NCI-H2227 (cell line): Measurements from ENCODE around the gene CACNA1C.

Experiments used
- DNase-seq: peaks from one replicate; lab custom pipeline; 2025; ENCODE audit not compliant: unreplicated experiment; lab: John Stamatoyannopoulos, UW

Gene CACNA1C

DNA sequence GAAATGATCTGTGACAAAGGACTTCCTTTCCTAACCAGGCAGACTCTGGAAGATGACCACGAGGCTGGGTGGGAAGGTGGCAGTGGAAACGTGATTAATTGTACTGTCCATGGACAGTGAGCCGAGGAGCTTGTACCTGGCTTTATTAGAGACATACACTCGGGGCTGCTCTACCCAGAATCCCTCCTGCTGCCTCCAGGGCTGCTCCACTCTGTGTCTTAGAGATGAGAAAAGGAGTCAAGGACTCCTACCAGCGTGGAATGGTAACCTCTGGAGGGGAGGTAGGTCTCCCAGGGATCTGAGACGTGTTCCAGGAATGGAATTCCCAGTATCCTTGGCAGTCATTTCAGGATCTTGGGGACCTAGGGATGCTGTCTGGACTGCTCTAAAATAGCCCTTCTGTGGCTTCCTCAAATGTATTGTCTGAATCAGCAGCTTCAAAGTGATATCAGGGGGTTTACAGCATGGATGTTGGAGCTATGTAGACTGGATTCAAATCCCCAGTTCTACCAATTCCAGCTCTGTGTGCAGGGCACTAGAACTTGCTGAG lies 237.8 kb downstream of the CACNA1C start:
- DNase-seq, result no peak

DNA sequence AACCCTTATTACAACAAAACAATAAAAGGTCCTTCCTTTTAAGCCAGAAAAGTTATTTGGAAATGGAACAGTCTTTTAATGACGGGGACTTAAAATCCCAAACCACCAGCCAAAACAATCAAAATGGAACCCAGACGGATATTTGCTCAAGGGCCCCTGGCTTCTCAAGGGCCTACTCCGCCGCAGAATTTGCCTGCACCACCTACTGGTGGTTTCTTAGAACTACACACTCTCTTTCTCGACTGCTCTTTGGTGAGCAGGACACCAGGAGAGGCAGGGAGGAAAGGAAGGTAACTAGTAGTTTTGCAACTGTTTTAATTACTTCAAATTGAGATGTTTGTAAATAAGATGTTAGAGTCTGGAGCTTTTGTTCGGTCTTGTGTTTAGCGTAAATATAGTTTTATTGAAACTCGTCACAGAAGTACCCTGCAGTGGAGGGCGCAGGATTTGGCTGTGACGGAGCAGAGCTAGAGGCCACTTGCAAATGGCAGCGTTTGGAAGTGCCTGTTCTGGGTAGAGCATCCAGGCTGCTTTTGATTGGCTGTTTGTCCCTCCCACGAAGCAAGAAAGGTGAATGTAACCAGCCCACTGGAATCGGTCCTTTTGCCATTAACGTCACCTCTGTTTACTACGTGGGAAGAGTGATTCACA lies 238.5 kb downstream of the CACNA1C start:
- peak; percentile 19 for DNase-seq

DNA sequence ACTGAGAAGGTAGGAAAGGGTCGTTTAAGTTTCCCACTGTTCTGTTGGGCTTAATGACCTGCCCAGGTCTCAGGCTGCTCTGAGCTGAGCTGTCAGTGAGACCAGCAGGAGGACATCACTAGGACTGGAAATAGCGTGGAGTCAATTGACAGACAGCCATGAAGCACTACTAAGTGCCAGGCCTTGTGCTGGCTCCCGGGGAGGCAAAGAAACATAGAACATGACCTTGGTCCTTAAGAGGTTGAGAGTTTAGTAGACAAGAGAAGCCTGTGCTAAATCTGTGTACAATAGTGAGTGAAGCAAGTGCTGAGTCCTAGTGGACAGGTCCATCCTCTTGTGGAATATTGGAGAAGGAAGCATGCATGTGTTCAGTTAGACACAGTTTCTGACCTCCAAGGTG lies 239.2 kb downstream of the CACNA1C start:
- DNase-seq, result no peak

DNA sequence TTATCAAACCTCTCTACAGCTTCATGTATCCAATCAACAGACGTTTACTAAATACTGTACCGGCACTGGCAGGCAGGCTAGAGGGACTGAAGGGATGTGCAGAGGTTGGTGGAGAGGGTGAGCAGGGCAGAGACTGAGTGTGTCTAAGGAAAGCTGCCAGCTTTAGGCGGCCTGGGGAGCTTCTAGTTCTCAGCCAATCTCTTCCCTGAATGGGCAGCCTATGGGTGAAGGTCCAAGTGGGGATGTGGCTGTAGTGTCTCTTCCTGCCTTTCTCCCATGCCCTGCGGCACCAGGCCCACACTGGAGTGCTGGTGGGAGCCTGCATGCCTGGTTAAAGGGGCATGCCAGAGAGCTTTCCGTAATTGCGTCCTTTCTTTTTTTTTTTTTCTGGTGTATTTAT lies 239.8 kb downstream of the CACNA1C start:
- DNase-seq, result no peak

DNA sequence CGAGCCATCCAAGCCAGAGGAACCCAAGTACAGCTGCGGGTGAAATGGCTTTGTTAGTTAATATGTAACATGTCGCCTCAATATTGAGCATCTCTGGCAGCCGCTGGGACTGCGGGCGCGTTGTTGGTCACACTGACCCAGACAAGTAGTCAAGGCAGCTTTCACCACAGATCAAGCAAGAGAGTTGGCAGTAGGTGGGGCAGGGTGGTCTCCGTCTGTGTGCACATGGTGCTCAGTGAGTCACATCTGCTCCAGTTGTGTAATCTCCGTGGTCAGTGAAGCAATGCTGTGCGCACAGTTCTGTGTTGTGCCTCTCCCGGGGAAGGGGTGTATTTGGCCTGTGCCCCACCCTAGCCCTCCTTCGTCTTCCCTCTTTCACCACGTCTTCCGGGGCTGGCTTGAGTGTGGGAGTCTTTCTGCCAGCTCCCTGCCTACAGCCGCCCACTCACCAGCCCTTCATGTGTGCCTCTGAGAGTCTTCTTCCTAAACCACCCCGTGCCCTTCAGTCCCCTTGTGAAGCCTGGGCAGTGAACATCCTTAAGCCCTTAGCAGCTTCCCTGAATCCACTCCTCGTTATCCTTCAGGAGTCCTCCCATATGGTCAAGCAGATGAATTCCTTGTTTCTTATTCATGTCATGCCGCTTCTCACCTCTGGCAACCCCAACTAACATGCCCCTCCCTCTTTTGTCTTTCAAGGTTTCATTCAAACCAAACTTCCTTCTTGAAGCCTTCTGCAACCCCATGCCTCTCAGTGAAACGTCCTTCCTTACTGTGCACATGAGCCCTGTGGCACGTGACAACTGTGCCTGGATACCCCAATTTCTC lies 242.1 kb downstream of the CACNA1C start:
- DNase-seq, result no peak

DNA sequence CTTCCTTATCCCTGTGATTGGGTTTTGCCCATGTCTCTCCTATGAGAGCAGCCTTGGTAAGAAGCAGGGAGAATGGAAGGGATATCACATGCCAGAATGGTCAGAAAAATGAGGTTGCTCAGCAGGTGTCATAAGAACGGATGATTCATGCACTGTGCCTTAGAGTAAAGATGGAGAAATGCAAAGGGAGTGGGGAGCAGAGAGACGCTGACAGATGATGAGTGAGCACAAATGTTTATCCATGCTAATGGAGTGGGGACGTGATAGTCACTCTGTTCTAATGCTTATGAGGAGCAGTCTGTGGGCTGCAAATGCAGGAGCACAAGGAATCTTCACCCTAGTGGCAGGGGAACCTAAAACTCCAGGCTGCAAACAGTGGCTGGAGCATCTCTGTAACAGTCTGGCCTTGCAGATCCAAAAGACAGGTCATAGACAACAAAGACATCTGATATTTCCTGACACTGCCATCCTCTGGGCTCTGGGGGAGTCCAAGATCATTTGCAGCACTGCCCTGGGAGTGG lies 243.2 kb downstream of the CACNA1C start:
- DNase-seq, result no peak

DNA sequence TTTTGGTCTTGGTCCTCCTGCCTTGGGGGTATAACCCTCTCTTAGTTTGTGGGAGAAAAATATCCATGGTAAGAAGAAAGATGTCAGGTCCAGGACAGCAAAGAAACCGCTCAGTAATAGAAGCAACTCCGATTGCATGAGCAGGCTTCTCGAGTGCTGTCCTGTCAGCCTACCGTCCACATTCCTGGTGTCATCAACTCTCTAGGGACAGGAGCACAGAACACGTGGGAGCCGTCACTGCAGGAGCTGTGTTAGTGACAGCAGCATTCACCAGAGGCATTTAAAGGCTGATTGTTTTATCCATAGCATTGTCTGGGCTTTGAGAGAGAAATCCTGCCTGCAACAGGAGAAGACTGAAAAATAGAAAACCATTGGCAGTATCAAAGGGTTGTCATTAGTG lies 244.2 kb downstream of the CACNA1C start:
- no peak for DNase-seq

DNA sequence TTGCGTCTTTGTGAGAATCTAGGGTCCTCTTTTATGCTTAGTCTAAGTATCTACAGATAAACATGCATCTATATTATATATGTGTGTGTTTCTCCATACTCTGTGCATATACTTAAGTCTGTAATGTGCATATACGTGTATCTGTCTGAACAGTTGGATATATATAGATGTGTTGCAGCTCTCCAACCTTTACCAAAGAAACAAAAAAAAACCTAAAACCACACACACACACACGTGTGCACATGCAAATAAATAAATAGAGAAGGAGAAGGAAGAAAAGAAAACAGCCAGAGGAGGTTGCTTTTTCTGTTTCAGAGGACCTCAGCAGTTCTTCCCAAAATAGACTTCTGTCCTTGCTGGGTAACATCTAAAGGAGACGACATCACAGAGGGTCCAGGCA lies 244.9 kb downstream of the CACNA1C start:
- DNase-seq, result no peak

DNA sequence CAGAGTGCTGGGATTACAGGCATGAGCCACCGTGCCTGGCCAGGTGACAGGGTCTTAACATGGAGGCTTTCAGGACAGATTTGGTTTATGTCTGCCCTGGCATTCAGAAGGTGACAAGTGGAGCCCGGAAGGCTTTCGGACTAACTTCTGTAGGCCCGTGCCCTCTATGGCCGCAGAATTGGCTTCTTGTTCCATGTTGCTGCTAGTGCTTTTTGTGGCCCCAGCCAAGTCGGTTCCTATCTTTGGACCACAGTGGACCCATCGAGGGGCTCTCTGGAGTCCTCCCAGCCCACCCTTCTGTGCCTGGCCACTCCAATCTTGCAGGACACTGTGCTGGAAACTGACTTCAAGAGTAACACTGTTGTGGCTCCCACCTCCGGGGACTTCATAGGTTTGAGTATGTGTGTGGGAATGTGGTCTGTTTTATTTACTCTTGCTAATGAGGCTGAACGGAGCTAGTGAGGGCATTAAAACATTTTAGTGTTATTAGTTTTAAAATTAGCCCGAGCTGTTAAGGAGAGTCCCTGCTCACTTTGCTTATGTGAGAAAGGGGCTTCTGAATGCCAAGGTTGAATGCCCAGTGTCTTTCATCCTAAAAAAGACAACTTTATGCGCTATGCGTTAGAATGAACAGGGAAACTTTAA lies 245.9 kb downstream of the CACNA1C start:
- DNase-seq, result no peak

DNA sequence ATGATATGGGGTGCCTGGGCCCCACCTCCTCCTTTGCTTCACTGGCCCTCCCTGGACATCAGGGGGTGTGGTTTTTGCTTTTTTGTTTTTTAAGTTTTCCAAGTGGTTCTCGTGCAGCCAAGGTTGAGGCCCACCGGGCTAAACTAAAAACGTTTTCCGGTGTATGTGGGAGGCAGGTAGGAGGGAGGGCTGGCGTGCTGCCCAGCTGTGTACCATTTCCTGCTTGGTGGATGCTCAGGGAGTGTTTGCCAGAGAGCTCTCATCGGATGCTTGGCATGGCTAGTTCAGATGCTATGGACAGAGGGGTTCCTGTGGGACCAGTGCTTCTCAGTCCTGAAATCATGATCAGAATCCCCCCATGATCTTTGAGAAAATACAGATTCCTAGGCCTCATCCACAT lies 246.4 kb downstream of the CACNA1C start:
- no peak for DNase-seq

DNA sequence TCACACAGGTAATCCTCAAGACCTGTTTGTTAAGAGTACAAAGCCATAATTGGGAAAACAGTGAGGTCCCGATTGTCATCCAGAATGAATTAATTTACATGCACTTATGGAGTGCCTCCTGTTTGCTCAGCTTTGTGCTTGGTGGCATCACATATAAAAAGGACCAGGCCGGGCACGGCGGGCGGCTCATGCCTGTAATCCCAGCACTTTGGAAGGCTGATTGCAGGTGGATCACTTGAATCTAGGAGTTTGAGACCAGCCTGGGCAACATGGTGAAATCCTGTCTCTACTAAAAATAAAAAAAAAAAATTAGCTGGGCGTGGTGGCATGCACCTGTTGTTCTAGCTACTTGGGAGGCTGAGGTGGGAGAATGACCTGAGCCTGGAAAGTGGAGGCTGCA lies 247.4 kb downstream of the CACNA1C start:
- DNase-seq, result no peak

DNA sequence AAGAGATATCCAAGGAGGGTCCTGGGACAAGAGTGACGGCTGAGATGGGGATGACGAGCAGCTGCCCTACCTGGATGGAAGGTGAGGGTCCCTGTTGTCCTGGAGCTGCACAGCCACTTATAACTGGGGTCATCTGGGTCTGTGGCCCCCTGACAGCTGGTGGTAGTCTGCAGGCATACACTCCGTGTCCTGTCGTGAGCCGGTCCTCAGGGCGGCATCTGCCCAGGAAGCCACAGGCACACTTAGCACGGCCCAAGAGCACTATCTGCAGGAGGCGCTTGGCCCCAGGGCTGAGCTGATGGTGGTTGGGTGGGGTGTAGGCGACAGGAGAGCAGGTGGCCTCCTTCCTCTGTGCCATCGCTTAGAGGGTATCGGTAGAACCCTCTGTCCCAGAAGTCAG lies 248.1 kb downstream of the CACNA1C start:
- DNase-seq, result no peak

DNA sequence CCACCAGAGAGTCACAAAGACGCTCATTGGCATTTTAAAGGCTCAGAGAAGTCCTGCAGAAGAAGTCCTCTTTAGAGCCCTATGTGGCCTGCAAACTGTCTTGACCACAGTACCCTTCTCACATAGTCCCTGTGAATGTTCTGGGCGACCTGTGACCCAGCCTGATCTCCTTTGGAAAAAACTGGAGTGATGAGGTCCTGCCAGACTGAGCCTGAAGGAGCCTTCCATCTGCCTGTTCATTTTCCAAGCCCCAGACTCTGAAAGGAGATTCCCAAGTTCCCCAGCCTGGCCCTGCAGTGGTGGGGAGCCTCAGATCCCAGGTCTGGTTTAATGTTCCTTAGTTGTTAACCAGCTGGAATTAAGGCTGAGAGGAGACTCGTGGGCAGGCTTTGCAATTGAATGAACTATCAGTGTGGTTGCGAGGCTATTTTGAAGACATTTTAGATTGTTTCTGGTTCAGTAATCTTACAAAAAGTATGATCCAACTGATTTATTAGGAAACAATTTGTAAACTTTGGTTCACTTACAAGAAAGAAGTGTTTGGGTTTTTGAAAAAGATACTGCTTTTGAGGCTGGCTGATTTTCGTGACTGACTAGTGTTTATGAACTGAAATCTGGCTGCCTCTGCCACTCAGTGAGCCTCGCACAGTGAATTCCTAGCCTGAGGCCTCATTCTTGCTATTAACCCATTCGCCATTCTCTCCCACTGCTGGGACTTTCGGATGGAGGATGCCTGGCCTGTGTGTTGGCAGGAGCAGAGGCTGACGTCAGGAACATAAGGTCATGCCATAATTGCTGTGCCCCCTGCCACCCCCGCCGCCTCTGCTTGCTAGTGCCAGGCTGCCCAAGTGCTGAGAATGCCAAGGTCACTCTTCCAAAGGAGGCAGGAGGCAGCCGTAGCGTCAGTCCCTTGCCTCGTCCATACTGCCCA lies 249.0 kb downstream of the CACNA1C start:
- no peak for DNase-seq

DNA sequence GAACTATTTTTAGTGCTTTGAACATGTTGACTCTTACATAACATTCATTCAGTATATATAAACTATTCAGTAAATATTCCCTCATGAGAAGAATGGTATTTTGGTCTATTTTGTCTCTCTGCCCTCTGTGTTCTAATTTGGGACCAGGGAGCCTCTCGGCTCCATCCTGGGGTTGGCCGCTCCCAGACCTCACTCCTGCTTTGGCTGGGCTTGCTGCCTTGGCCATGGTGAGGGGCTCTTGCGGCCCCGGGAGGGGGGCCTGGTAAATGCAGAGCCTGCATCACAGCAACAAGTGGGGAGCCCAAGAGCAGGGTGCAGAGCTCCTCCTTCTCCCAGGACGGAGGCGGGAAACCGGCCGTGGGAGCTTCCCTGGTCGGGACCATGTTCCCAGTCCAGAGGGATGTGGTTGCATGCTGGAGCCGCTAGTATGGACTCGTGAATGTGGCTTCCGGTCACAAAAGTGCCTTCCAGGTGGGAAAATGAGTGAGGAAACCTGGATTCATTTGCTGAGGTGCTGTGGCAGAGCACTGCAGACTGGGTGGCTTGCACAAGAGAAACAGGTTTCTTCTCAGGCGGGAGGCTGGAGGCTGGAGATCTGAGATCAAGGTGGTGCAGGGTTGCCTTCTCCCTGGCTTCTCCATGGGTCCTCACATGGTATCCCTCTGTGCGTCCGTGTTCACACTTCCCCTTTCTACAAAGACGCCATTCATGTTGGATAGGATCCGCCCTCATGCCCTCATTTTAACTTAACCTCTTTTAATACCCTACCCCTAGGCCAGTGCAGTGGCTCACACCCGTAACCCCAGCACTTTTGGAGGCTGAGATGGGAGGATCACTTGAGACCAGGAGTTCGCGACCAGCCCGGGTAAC lies 250.2 kb downstream of the CACNA1C start:
- no peak for DNase-seq

DNA sequence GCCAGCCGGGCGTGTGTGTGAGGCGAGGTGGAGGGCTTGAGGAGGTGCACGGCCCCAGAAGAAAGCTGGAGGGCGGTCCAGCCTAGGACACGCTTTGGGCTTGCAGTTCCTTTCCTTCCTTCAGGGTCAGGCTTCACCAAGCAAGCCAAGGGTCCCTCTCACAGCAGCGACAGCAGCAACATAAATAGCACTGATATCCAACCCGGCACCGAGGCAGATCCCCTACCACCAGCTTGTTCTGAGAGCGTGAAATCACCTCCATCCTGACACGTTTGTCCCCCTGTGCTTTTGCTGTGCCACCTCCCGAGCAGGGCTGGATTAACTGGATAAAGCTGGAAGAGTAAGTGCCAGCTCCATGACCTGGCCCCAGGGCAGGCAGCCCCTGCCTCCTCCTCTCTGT lies 251.4 kb downstream of the CACNA1C start:
- no peak for DNase-seq

DNA sequence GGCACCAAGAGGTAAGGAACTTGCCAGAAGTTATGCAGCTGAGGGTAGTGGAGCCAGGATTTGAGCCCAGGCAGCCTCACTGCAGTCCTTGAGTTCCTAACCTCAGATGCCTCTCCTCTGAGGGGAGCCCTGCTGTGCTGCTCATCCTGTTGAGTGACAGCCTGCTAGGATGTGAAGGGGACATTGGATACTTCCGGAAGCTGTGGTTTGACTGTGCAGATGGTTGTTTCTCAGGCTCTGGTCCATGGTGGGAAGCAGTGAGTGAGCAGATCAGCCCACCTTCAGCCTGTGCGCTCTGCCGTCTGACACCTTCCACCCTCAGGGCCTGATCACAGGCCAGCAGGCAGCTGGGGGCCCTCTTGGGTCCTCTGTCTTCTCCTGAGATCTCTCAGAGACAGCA lies 253.2 kb downstream of the CACNA1C start:
- DNase-seq, result no peak

DNA sequence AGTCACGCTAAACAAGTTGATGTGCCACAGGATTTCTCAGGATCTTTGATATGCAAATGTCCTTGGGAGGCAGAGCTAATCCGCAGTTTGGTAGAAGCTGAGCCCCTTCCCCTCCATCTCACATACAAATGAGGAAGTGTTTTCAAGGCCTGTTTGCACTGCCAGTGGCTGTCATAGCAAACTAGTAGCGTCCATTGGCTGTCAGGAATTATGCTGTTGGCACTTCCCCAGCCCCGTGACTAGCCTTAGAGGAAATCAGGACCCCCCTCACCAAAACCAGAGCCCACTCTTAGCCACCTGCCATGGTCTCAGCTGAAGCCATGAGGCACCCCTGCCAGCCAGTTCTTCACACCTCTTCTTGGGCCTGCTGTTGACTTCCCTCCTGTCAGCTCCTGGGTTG lies 253.9 kb downstream of the CACNA1C start:
- DNase-seq, result no peak

DNA sequence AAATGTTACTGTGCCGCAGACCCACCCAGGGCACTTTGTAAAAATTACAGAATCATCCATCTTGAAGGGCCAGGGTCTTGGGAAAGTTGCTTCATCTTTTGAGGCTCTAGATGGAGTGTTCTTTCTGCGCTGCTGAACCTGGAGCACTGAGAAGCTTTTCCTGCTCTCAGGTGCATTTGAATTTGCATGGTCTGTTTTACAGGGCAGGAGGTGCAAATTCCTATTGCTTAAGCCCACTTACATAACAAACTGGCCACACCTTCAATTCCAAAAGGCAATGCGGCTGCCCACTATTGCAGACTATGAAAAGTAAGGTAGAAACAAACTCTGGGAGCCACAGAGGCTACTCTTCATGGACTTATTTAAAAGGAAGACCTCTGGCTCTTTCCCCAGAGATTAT lies 254.8 kb downstream of the CACNA1C start:
- DNase-seq, result no peak

DNA sequence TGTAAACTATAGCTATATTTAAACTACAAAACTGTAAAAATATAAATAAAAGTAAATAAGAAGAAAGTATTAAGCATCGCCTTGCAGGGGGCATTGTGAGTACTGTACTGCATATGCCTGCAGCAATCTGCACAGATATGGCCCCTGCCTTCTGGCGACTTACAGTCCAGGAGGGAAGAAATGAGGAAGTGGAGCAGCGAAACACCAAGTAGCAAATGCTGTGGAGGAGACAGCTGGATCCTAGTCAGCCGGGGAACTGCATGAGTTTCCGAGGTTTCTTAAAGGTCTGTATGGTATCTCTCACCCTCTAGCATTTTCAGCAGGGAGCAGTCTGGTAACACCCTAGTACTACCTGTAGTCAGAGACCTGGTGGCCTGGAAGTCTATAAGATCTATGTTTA lies 256.9 kb downstream of the CACNA1C start:
- no peak for DNase-seq
